GM10847 (cell line): Measurements from ENCODE around the gene HCFC1.

ENCODE experiments used
- POLR2A ChIP-seq: IDR thresholded peaks from 2 replicates; pipeline ENCODE4 v1.6.1; 2011; ENCODE audit not compliant: insufficient read length; ENCODE audit errors: extremely low read depth

The HCFC1 gene

DNA sequence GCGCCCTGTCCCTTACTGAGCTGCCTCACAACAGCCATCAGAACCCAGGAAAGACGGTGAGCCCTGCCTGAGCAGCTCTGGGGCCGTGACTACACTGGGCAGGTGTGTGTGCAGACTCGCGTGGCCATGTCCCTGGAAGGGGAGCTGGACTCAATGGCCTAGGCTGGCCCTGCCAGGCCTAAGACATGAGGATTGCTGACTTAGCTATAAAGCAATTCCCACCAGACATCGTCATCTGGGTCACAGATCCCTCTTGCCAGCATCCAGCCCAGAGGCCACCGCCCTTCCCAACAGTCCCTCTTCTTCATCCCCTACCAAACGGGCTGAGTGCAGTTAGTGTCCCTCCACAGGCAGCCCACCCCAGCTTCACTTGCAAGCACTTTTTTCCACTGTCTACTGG lies 40.5 kb downstream of the HCFC1 start:
- no peak for TF ChIP-seq POLR2A

DNA sequence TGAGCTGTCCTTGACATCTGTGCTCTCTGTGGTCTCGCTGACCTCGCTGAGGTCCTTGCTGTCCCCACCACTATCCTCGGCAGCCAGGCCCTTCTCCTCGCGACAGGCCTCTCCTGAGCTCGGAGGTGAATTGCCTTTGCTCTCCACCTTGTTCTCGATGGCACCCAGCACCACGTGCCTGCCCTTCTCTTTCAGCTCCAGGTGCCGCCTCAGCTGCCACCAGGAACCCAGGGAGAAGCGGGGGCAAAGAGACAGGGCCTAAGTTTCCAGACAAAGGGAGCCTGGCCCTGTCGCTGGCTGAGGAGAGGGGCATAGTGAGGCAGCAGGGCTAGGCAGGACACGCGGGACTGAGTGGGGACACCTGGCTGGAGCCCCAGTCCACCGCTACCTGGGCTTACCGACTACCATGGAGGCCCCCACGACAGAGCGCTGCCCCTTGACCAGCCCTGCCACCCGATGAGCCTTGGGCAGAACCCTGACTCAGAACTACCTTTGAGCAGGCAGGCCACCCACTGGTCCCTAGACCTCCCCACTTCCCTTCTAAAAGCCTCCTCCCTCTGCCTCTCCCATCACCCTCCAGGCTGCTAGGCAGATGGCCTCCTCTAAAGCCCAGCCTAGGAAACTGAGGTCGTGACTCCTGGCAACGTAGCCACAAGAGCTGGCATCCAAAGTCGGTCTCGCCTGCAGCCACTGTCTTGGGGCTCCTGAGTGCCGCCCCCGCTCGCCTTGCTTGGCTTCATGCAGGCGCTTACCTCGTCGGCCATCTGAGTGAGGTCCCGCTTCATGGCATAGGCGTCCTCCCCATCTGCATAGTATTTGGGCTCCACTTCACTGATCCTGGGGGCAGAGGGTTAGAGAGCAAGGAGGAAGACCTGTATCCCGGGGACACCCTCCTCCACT lies 41.4 kb downstream of the HCFC1 start:
- no peak for TF ChIP-seq POLR2A

DNA sequence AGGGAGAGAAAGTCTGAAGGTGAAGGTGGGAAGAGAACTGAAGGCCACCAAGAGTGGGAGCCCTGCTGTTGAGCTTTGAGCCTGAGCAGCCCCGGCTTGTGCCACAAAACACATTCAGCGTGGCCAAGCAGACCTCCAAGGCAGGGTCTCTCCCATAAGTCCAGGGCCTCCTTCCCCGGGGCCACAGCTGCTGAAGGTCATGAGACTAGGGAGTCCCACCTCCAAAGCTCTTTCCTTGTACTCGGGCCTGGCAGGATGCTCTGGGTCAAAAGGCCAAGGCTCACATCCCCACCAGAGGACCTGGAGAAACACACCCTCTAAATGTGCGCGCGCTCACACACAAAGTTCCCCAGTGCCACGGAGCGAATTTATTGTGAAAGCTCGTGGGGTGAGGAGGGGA lies 42.0 kb downstream of the HCFC1 start:
- no peak for TF ChIP-seq POLR2A

DNA sequence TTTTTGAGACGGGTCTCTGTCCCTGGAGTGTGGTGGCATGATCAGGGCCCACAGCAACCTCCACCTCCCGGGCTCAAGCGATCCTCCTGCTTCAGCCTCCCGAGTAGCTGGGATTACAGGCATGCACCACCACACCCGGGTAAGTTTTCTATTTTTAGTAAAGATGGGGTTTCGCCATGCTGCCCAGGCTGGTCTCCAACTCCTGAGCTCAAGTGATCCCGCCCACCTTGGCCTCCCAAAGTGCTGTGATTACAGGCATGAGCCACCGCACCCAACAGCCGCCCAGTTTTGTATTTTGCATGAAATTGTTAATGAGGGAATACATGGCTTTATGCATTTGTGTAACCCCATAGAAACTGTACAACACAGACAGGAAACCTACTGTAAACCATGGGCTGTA lies 42.8 kb downstream of the HCFC1 start:
- no peak for TF ChIP-seq POLR2A

DNA sequence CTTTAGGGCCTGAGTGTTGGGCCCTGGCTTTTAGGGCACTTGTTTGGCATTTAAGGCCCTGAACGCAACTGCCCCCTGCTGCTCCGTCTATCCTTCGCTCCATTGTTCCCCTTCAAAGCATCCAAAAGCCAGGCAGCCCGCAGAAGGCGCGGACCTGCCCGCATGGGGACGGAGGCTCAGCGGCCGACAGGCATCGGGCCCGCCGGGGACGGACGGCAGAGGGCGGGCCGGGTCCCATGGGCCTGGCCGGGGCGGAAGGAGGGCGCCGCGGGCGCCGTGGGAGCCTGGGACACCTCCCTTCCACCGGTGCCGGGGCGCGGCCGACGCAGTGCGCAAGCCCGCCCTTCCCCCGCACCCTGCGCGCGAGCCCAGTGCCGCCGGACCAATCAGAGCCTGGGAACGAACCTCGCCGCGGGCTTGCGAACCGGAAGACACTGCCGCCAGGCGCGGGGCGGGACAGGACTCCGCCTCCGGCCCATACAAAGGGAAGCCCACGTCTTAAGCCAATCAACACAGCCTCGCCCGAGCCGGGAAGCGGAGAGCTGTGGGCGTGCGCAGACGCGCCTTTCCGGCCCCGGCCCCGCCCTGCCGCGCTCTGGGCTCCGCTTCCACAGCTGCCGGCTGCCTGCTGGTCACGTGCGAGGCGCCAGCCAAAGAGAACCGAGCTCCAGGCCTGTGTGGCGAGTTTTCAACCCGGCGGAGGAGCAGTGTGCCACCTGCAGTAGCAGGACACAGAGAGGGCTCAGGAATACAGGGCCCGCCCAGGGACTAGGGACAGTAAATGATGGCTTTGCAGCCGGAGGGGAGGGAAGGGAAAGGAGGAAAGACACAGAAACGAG lies 43.5 kb downstream of the HCFC1 start:
- TF ChIP-seq POLR2A = peak; percentile 53

DNA sequence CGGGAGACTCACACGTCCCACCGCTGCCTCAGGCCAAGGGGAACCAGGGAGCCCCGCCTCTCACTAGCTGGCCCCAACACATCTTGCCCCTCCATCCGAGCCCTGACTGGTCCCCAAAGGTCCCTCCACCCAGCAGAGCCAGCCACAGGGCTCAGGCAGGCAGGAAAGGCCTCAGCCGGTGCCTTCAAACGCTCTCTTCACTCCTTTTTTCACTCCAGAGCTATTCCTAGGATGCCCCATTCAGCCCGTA lies 44.0 kb downstream of the HCFC1 start:
- no peak for TF ChIP-seq POLR2A

DNA sequence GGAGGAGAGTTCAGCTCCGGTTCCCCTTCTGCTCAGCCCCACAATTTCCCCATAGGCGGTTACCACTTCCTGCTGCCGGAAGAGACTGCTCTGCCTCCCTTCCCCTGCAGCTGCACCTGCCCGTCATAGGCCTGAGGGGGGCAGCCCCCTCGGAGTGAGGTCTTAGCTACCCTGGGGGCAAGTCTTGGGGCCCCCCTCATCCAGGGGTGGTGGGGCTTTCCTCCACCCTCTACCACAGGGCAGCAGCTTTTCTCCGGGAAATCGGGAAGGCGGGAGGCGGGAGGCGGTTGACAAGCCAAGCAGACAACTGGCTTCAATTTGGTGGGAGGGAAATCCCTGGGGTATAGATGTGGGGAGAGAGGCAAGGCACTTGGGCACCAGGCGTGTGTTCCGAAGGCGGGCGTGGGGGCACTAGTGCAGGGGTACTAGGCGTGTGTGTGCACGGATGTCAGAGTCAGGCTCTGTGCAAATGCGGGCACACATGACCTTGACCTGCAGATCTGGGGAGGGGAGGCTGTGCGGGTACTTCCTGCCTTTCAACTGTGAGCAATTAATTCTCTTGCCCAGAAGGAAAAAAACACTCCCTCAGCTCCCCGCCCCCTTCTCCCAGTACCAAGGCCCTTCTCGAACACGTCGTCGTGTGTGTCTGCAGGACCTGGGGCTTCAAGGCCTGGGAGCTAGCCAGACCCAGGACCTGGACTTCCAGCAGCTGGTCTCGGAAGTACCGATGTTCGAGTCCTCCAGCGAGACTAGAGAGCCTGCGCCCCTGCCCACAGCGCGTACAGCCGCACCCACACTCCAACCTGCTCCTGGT lies 44.6 kb downstream of the HCFC1 start:
- no peak for TF ChIP-seq POLR2A

DNA sequence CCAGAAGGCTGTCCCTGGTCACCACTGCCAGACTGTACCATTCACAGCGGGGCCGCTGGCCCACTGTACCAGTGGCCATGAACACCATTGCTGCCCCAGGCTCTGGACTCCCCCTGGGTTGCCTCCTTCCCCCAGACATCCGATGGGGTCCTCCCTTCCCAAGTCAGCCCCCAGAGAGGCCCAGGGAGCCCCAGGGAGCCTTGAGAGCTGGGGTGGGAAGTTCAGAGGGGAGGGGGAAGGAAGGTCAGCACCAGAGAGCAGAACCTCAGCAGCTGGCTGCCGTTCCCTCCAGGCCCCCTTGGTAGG lies 45.1 kb downstream of the HCFC1 start:
- TF ChIP-seq POLR2A = no peak

DNA sequence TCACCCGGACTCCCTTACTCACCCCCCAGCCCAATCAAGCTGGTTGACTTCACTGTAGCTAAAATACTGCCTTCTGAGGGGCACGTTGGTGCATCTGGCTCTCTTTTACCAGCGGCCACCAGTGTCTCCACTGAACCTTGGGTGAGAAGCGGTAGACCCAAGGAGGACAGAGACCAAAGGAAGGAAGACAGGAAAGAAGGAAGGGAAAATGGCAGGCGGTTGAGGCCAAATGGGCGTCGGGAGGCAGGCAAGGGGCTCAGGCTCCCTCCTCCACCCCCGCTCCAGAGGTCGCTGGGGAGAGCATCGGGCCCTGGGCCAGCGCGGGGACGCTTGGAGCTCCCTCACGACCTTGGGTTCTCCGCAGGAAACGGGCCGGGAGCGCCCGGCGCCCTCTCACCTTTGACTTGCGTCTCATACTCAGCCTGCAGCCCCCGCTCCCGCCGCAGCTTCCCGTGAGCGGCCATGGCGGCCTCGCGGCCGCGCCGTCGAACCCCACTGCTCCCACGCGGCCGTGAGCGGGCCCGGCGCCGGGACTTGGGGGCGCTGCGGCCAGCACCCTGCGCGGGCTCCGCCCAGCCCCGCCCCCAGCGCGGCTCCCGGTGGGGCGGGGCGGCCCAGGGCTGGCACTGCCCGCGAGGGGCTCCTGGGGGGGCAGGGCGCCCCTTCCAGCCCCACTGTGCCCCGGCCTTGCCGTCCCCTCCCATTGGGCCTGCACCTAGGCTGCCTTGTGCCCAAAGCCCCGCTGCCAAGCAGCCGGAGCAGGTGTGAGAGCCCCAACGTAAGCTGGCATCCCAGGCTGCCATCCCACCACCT lies 45.7 kb downstream of the HCFC1 start, which contains the start of gene ARHGAP4:
ARHGAP4 (minus strand) TSS at position 526 of the 813 bp plus-strand sequence; CDS start at position 464, 62 bp downstream.
- TF ChIP-seq POLR2A = peak; percentile 37

DNA sequence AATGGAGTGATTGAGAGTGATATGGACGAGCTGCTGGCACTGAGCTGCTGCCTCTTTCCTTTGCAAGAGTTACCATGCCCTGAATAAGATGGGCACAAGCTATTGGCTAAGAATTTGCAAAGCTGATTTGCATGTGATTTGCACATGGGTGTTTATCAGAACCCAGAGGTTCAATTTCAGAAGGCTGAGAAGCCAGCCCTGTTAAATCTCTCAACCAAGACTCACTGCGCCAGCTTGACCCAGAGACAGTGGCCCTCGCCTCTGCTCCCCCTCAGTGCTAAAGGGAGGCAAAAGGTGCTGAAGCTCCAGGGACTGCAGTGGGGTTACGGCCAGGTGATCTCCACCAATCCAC lies 46.3 kb downstream of the HCFC1 start:
- peak; percentile 69 for TF ChIP-seq POLR2A

DNA sequence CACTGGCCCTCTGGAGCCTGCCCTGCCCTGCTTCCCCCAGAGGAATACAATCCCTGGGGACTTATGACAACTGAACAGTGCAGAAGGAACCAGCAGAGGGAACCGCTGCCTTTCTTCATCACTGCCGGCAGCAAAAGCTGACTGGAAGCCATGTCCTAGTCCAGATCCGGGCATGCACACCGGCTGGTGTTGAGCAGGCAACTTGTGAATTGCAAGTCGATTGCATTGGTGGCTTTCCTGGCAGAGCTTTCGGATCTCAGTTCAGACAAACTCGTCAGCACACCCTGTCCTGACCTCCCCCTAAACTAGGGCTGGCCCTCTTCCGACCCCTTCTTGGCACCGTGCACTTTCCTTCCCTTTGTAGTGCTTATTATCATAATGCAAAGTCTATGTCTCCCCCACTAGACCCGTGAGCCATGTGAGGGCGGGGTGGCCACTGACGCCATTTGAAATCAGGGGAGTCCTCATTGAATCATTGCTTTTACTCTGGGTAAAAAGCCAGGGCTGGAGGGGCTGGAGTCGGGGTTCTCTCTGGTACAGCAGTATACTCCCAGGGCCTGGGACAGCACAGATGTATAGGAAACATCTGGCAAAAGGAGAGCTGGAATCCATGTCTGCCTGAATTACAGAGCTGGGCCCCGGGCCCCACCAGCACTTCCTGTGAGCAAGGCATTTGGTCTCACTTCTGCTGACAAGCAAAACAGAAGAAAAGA lies 47.3 kb downstream of the HCFC1 start:
- no peak for TF ChIP-seq POLR2A

DNA sequence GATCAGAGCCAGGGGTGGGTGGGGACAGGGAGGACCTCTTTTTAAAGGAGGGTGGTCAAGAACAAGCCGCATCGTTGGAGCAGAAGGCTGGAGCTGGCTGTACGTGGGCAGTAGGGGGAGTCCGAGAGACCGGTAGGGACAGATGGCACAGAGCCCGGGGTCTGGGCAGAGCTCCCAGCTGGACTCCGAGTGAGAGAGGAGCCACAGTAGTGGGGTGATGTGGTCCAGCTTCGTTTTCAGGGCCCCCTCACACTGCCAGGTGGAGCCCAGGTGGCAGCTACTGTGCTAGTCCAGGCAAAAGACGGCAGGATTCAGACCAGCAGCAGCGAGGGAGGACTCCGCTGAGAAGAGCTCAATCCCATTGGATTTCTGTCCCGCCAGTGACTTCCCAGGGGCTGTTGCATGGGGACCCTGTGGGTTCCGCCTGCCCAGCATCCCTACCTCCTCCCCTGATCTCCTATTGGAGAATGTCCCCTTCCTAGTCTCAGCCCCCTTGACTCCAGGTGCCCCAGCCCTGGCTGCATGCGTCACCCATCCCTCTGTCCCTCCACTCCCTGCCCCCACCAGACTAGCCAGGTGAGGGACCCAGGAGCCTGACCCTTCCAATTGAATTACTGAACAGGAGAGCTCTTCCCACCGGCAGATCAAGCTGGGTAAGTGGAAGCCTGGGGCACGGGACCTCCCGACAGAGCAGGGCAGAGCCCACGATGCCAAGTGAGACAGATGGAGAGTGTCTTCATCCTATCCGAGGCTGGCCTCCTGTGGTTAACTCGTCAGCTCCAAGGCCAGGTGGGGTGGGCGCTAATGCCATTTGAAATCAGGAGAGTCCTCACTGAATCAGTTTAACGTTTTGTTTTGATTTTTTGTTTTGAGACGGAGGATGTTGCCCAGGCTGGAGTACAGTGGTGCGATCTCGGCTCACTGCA lies 48.4 kb downstream of the HCFC1 start:
- no peak for TF ChIP-seq POLR2A
